Mesendoderm (in vitro differentiated cells): Measurements from ENCODE around the gene NUDCD3.

Experiments
- DNase-seq: peaks from one replicate; pipeline ENCODE4 v3.0.0; 2013
- H2AK5ac ChIP-seq: 2 replicates; pipeline ENCODE4 v1.6.1; 2013; ENCODE audit warnings: low read length, inconsistent platforms
- H2BK120ac ChIP-seq: 2 replicates; pipeline ENCODE4 v1.6.1; 2013; ENCODE audit warnings: low read depth, mild to moderate bottlenecking, low read length, moderate library complexity, mixed read lengths
- H2BK15ac ChIP-seq: replicated peaks from 2 replicates; pipeline ENCODE4 v1.6.1; 2013; ENCODE audit warnings: low read depth, mild to moderate bottlenecking, moderate library complexity
- H2BK5ac ChIP-seq: 2 replicates; pipeline ENCODE4 v1.6.1; 2013; ENCODE audit warnings: low read length, inconsistent platforms
- H3K18ac ChIP-seq: 2 replicates; pipeline ENCODE4 v1.6.1; 2013; ENCODE audit warnings: mild to moderate bottlenecking, low read length, mixed read lengths
- H3K23ac ChIP-seq: one replicate; pipeline ENCODE4 v1.6.1; 2013; ENCODE audit warnings: low read length
- H3K27ac ChIP-seq: 2 replicates; pipeline ENCODE4 v1.5.1; 2013; ENCODE audit warnings: low read depth, mild to moderate bottlenecking, inconsistent platforms, low read length, moderate library complexity
- H3K27me3 ChIP-seq: 2 replicates; pipeline ENCODE4 v1.6.1; 2013; ENCODE audit warnings: low read length, control low read depth, mild to moderate bottlenecking, inconsistent platforms; ENCODE audit not compliant: insufficient read depth, poor library complexity
- H3K36me3 ChIP-seq: 2 replicates; pipeline ENCODE4 v1.6.1; 2013; ENCODE audit warnings: low read length, inconsistent platforms; ENCODE audit not compliant: control insufficient read depth, insufficient read depth
- H3K4ac ChIP-seq: one replicate; pipeline ENCODE4 v1.6.1; 2013; ENCODE audit warnings: low read depth, mild to moderate bottlenecking, low read length, moderate library complexity
- H3K4me1 ChIP-seq: 2 replicates; pipeline ENCODE4 v1.6.1; 2013; ENCODE audit warnings: low read depth, low read length, inconsistent platforms; ENCODE audit not compliant: control insufficient read depth
- H3K4me2 ChIP-seq: 2 replicates; pipeline ENCODE4 v1.6.1; 2013; ENCODE audit warnings: low read length
- H3K4me3 ChIP-seq: 2 replicates; pipeline ENCODE4 v1.5.1; 2013; ENCODE audit warnings: mild to moderate bottlenecking, low read length
- H3K56ac ChIP-seq: one replicate; pipeline ENCODE4 v1.6.1; 2013; ENCODE audit warnings: low read length
- H3K79me1 ChIP-seq: 2 replicates; pipeline ENCODE4 v1.6.1; 2013; ENCODE audit warnings: low read length, inconsistent platforms
- H3K79me2 ChIP-seq: 2 replicates; pipeline ENCODE4 v1.6.1; 2013; ENCODE audit warnings: mild to moderate bottlenecking, low read length; ENCODE audit not compliant: control insufficient read depth, insufficient read depth
- H3K9ac ChIP-seq: 2 replicates; pipeline ENCODE4 v1.6.1; 2013; ENCODE audit warnings: low read length, inconsistent platforms
- H4K5ac ChIP-seq: one replicate; pipeline ENCODE4 v1.6.1; 2013; ENCODE audit warnings: low read length
- H4K8ac ChIP-seq: one replicate; pipeline ENCODE4 v1.6.1; 2013; ENCODE audit warnings: low read depth, mild to moderate bottlenecking, control low read depth, low read length, moderate library complexity
- WGBS: extraction: QIAGEN DNeasy Blood & Tissue Kit; methylation state at CpG from one replicate; pipeline ENCODE4 v1.1.7; 2013; ENCODE audit warnings: low lambda C conversion rate, missing lambda C conversion rate; ENCODE audit not compliant: insufficient coverage; ENCODE audit errors: extremely low coverage; 5-methylcytosine and 5-hydroxymethylcytosine counted together

NUDCD3 gene

GRCh38 chr7:44376429-44377133, 113.9 kb downstream of the NUDCD3 start:
- H2BK15ac ChIP-seq, result no peak overlapping the region
- H3K4ac ChIP-seq, result no peak overlapping the region
- H3K79me2 ChIP-seq, result no peaks in the 10 kb centered on the region
- peaks cover 2% of the 10 kb centered on the region for H3K36me3 ChIP-seq
- no peak overlapping the region for H3K27ac ChIP-seq
- H2AK5ac ChIP-seq, result no peak overlapping the region
- H3K4me1 ChIP-seq, result no peaks in the 10 kb centered on the region
- no CpG with 5 or more reads among the region's 7 CpGs for WGBS
- no peak overlapping the region for H4K5ac ChIP-seq
- no peak overlapping the region for H3K4me3 ChIP-seq
- H4K8ac ChIP-seq, result no peak overlapping the region
- DNase-seq, result no peak
- H3K23ac ChIP-seq, result no peak overlapping the region
- H3K79me1 ChIP-seq, result no peaks in the 10 kb centered on the region
- H3K27me3 ChIP-seq, result no peaks in the 10 kb centered on the region
- H3K4me2 ChIP-seq, result no peak overlapping the region
- H3K9ac ChIP-seq, result no peak overlapping the region
- no peak overlapping the region for H3K18ac ChIP-seq
- no peak overlapping the region for H2BK120ac ChIP-seq
- no peak overlapping the region for H3K56ac ChIP-seq
- no peak overlapping the region for H2BK5ac ChIP-seq

DNA sequence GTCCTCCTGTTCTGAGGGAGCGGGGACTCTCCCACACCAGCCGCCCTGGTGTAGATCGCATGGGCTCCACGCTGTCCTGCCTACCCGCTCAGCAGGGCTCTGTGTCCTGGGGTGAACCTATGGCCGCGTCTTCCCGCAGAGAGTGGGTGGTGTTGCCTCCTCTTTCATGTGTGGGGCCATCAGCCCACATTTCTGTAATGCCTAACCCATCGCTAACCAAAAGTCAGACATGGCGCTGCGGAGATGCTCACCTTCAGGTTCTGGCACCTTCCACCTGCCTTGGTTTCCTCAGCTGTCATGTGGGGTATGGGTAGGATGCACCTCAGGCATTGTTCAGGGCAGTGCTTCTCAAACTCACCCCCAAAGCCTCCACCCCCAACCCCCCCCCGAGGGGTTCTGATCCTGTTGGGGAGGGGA, 114.5 kb downstream of the NUDCD3 start:
- Histone ChIP-seq H2BK5ac (no peak overlapping the region), H3K23ac (no peak overlapping the region), H3K27ac (no peak overlapping the region), H4K8ac (no peak overlapping the region), H3K4me1 (no peaks in the 10 kb centered on the region), H3K4ac (no peak overlapping the region), H3K27me3 (no peaks in the 10 kb centered on the region), H3K36me3 (no peaks in the 10 kb centered on the region), H3K56ac (no peak overlapping the region), H4K5ac (no peak overlapping the region), H3K79me2 (no peaks in the 10 kb centered on the region), H2BK15ac (no peak overlapping the region), H3K18ac (no peak overlapping the region), H2AK5ac (no peak overlapping the region), H3K4me2 (no peak overlapping the region), H3K79me1 (no peaks in the 10 kb centered on the region), H3K4me3 (no peak overlapping the region), H2BK120ac (no peak overlapping the region), H3K9ac (no peak overlapping the region)
- DNase-seq, result no peak
- WGBS, result no CpG with 5 or more reads among the region's 12 CpGs

- H3K4me3 ChIP-seq, result no peak overlapping the region
- no peak overlapping the region for H2AK5ac ChIP-seq
- H3K4me1 ChIP-seq, result no peaks in the 10 kb centered on the region
- no peak overlapping the region for H4K5ac ChIP-seq
- no peak overlapping the region for H4K8ac ChIP-seq
- no CpG with 5 or more reads among the region's 9 CpGs for WGBS
- no peaks in the 10 kb centered on the region for H3K27me3 ChIP-seq
- no peak overlapping the region for H2BK120ac ChIP-seq
- H3K23ac ChIP-seq, result no peak overlapping the region
- no peaks in the 10 kb centered on the region for H3K36me3 ChIP-seq
- no peak overlapping the region for H3K9ac ChIP-seq
- no peak overlapping the region for H2BK5ac ChIP-seq
- H3K4me2 ChIP-seq, result no peak overlapping the region
- no peak overlapping the region for H3K27ac ChIP-seq
- DNase-seq, result peak; percentile 34
- H3K56ac ChIP-seq, result no peak overlapping the region
- no peaks in the 10 kb centered on the region for H3K79me2 ChIP-seq
- H3K18ac ChIP-seq, result no peak overlapping the region
- H3K79me1 ChIP-seq, result no peaks in the 10 kb centered on the region
- H3K4ac ChIP-seq, result no peak overlapping the region
- H2BK15ac ChIP-seq, result no peak overlapping the region
These were observed 115.2 kb downstream of the NUDCD3 start for GRCh38 chr7:44375236-44375699.

- no peak overlapping the region for H3K9ac ChIP-seq
- H2BK120ac ChIP-seq, result no peak overlapping the region
- H4K8ac ChIP-seq, result no peak overlapping the region
- H3K79me2 ChIP-seq, result no peaks in the 10 kb centered on the region
- WGBS, result no CpG with 5 or more reads among the region's 12 CpGs
- H3K23ac ChIP-seq, result no peak overlapping the region
- H3K4me1 ChIP-seq, result no peaks in the 10 kb centered on the region
- H3K36me3 ChIP-seq, result no peaks in the 10 kb centered on the region
- DNase-seq, result no peak
- H4K5ac ChIP-seq, result no peak overlapping the region
- no peaks in the 10 kb centered on the region for H3K79me1 ChIP-seq
- no peak overlapping the region for H3K4ac ChIP-seq
- no peaks in the 10 kb centered on the region for H3K27me3 ChIP-seq
- no peak overlapping the region for H3K4me3 ChIP-seq
- H3K18ac ChIP-seq, result no peak overlapping the region
- no peak overlapping the region for H2AK5ac ChIP-seq
- H3K27ac ChIP-seq, result no peak overlapping the region
- no peak overlapping the region for H2BK15ac ChIP-seq
- no peak overlapping the region for H3K4me2 ChIP-seq
- H2BK5ac ChIP-seq, result no peak overlapping the region
- no peak overlapping the region for H3K56ac ChIP-seq
These were observed 116.3 kb downstream of the NUDCD3 start for GRCh38 chr7:44374007-44374763.

DNA sequence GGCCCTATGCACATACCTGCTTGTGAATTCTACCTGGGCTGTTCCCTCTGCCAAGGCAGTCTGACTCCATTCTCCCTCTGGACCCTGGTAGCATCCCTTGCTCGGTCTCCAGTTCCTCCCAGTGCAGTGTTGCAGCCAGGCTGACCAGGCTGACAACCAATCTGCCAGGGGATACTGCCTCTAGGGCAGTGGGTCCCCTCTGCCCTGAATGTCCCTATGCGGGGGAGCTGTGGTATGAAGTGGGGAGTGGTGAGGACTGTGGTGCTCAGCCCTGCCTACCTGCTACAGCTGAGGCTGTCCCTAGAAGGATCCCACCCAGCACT, 117.1 kb downstream of the NUDCD3 start:
- no peak overlapping the region for H4K5ac ChIP-seq
- H3K9ac ChIP-seq, result no peak overlapping the region
- H3K23ac ChIP-seq, result no peak overlapping the region
- no peak overlapping the region for H2BK15ac ChIP-seq
- no peak overlapping the region for H2BK120ac ChIP-seq
- DNase-seq, result no peak
- H3K27me3 ChIP-seq, result no peaks in the 10 kb centered on the region
- no peak overlapping the region for H2AK5ac ChIP-seq
- no peak overlapping the region for H3K4ac ChIP-seq
- H3K79me2 ChIP-seq, result no peaks in the 10 kb centered on the region
- H3K4me1 ChIP-seq, result no peaks in the 10 kb centered on the region
- no peak overlapping the region for H3K56ac ChIP-seq
- no peak overlapping the region for H3K4me2 ChIP-seq
- no peak overlapping the region for H3K27ac ChIP-seq
- no peak overlapping the region for H4K8ac ChIP-seq
- no peaks in the 10 kb centered on the region for H3K36me3 ChIP-seq
- H2BK5ac ChIP-seq, result no peak overlapping the region
- no peak overlapping the region for H3K18ac ChIP-seq
- no CpG with 5 or more reads among the region's 2 CpGs for WGBS
- no peaks in the 10 kb centered on the region for H3K79me1 ChIP-seq
- H3K4me3 ChIP-seq, result no peak overlapping the region
